NK-92 treated with Interleukin-12 subunit alpha and Interleukin-12 subunit beta, amount 100 ng/mL, for 24 hours (cell line): Measurements from ENCODE around the gene CIB2.
A peak's percentile ranks its signal among the peaks of the same experiment; 100 is the strongest.
"Not testable (repeated sequence)": the region's sequence is repeated elsewhere in the genome, so short reads cannot be mapped to it uniquely, and the experiment has no call there.

Experiments used
- DNase-seq: peaks from one replicate; lab custom pipeline; 2025; lab: John Stamatoyannopoulos, UW

The CIB2 gene

GRCh38 chr15:78131295-78132061 lies at the start of gene CIB2:
CIB2 (minus strand) TSS chr15:78131445; CDS start chr15:78131215, 230 bp downstream.
- peak; percentile 20 for DNase-seq

GRCh38 chr15:78179906-78180305 lies 48.7 kb upstream of the CIB2 start:
- no peak for DNase-seq

DNA sequence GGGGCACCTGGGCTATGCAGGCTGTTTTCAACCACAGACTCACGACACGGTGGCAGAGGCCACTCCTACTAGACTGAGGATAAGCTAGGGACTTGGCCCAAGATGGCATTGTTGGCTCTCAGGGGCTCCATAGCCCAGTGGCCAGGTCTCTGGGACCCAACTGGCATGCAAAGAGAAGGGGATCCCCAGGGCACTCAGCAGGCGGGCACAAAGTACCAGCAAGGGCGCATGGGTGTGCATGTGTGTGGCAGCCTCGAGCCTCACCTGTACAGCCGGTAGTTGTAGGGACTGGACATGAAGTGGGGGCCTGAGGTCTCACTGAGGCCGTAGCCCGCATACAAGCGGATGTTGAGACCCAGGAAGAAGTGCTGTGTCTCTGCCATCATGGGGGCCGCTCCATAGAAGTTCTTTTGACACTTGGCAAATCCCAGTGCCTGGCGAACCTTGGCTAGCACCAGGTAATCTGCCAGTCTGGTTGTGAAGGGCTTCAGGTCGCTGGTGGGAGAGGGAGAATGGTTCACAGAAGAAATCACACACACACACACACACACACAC lies 48.1 kb upstream of the CIB2 start:
- DNase-seq = no peak

- no peak for DNase-seq
Observed at GRCh38 chr15:78178064-78178463, 46.8 kb upstream of the CIB2 start.

GRCh38 chr15:78177447-78177873 lies 46.2 kb upstream of the CIB2 start:
- DNase-seq = peak; percentile 9

GRCh38 chr15:78175330-78175729 lies 44.1 kb upstream of the CIB2 start:
- no peak for DNase-seq

GRCh38 chr15:78174401-78174800 lies 43.2 kb upstream of the CIB2 start:
- peak; percentile 12 for DNase-seq

DNA sequence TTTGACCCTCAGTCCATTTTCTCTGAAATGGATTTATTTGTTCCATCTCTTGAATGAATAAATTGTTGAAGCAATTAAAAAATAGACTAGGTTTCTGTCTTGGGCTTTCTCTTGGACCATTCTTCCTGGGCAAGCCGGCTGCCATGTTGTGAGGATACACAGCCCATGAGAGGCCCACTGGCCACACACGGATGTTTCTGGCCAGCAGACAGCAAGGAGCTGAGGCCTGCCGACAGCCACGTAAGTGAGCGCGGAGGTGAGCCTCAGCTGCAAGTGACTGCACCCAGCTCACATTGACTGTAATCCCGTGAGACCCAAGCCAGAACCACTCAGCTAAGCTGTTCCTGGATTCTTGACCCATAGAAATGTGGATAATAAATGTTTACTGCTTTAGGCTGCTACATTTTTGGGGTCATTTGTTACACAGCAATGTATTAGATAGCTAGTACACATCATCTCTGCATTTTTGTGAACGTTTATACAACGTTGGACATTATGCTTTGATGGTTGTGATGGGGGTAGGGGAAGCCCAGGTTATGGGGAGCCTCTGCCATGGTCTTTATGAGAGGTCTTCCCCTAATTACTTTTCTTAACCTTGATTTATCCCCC lies 40.7 kb upstream of the CIB2 start:
- DNase-seq = no peak

DNA sequence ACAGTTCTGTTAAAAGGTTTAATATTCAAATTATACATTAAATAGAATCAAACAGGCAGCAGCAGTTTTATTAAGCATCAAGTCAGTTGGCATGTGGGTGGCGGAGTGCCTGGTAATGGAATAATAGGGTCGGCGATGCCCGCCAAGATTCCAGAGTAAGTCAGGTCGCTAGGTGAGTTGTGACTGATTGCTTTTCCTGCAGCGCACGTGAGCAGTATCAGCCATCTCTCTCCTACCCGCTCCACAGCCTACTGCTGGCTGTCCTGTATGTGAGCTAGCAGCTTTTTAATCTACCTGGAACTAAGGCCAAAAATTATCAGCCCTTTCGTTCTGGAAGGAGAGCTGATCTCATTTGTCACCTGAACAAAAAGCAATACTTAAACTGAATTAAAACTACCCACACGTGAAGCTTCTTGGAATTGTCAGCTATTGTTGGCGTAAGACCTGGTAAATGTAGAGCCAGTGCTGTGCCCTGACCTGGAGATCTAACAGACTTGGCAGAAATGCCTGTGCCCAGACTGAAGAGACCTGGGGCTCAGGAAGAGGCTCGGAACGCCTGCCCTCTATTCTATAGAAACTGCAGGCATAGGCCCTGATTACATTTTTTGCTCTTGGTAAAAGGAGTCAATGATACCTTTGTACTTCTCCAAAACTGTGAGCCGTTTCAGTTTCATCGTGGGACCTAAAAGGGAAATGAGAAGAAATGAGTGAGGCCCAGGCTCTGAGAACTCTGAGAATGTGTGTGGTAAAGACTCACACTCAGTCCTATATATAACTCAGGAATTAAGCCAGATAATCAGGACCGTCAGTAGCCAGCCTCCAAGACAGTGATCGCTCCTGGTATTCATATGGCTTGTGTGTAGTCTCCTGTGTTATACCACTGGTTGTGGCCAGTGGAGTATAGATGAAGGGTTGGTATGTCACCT lies 39.9 kb upstream of the CIB2 start:
- DNase-seq = no peak

DNA sequence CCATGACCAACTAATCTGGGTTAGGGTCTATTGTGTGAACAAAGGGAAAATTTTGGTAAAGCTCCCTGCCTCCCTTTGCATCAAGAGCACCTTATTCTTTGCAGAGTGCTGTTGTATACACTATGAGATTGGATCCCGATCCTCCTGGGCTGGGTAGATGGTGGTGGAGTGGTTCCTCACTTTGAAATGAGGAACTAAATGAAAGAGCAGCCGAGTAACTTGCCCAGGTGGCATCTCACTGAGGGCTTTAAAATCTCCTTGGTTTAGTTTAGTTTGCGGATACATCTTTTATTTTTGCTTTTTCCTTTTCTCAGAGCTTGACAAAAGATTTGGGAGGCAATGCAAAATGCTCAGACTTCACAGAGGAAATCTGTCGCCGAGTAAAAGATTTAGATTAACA lies 37.4 kb upstream of the CIB2 start:
- no peak for DNase-seq

- DNase-seq = no peak
Observed at GRCh38 chr15:78167227-78167888, 36.1 kb upstream of the CIB2 start.

GRCh38 chr15:78164010-78164409 lies 32.8 kb upstream of the CIB2 start:
- DNase-seq = no peak

DNA sequence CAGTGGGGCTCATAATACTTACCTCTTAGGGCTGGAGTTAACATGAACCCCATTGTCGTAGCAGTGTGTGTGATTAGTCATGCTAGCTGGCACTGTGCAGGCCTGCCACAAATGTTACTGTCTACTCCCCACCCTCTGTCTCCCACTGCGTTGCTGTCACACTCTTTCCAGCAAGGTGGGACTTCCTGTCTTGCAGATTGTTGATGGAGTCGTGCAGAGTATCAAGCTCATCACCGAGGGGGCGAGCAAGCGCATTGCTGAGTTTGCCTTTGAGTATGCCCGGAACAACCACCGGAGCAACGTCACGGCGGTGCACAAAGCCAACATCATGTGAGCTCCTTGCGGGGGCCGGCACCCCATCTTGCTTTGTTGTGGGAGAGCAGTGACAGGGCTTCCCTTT lies 30.8 kb upstream of the CIB2 start:
- no peak for DNase-seq

- no peak for DNase-seq
Observed at GRCh38 chr15:78159395-78159794, 28.1 kb upstream of the CIB2 start.

GRCh38 chr15:78157203-78157602 lies 26.0 kb upstream of the CIB2 start:
- DNase-seq = no peak

GRCh38 chr15:78156653-78157052 lies 25.4 kb upstream of the CIB2 start:
- DNase-seq = no peak

- DNase-seq = no peak
Observed at GRCh38 chr15:78155355-78155939, 24.2 kb upstream of the CIB2 start.

DNA sequence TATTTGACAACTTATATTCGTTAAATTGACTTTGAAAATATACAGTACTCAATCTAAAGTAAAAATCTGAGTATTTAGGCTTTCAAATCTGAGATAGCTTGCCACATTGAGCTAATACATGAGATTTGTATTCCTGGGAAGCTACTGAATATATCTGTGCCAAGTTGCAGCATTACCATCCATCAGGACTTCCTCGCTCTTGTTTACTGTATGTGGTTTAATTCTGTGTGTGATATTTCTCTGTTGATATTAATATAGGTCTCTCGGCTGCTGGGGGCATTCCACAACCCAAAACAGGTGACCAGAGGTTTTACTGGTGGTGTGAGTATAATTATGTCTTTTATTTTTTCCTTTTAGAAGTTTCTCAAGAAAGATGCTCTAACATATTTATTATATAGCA lies 23.7 kb upstream of the CIB2 start:
- no peak for DNase-seq

- DNase-seq = not testable (repeated sequence)
Observed at GRCh38 chr15:78151075-78151474, 19.8 kb upstream of the CIB2 start.

DNA sequence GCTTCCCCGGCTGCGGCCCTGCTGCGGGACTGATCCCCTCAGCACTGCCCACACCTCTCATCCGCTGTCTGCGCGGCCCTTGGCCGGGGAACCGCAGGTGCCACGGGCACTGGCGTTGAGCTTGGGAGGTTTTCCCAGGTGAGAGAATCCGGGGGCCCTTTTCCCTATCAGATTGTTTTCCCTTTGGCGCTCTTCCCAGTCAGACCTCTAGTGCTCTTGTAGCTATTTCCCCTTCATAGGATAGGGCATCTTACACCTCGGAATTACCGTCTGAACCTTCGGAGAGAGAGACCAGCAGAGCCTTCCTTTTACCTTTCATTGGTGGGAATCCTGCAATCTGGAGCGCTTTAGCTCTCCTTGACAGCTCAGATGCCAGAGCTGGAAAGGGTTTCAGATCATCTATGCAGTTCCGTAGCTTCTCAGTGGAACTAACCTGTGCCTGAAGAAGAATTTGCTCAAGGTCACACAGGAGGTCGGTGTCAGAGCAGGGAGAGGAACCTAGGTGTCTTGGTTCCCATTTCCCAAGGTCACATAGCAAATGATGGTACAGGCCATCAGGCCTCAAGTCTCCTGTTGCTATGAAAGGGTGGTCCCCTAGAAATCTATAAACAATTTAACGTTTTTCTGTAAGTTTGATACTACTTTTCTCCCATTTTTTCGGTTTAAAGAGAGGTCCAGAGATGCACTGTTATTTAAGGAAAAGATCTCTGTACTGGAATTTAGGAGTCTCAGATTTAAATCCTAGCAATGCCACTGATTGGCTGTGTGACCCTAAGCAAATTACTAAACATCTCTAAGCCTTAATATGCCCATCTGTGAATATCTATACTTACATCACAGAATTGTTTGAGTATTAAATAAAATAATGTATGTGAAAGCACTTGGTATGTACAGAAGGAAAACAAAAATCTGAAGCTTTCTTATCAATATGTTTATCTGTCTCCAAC lies 18.8 kb upstream of the CIB2 start:
- no peak for DNase-seq
